SK-N-SH (cell line): ENCODE data around the gene DES.

Experiments used
- CTCF ChIP-seq: fragments of 200-600 bp; sonication (generic); IDR thresholded peaks from 2 replicates; pipeline ENCODE4 v1.6.1; 2017; ENCODE audit warnings: antibody characterized with exemption, mild to moderate bottlenecking, moderate library complexity
- EP300 ChIP-seq, 2 experiments: IDR thresholded peaks; 2 replicates each; pipeline versions ENCODE4 v1.4.0 to v1.6.1; 2012; ENCODE audit warnings: borderline replicate concordance in 1 of 2, low read depth in 1 of 2, low read length in 1 of 2
- EZH2phosphoT487 ChIP-seq: fragments of 200-600 bp; sonication (generic); IDR thresholded peaks from 2 replicates; pipeline ENCODE4 v1.6.1; 2017; ENCODE audit warnings: low read depth, mixed run types, mild to moderate bottlenecking, antibody characterized with exemption, moderate library complexity, borderline replicate concordance
- POLR2AphosphoS5 ChIP-seq: IDR thresholded peaks from 2 replicates; pipeline ENCODE4 v1.6.1; 2012; ENCODE audit warnings: low read depth, low read length
- RCOR1 ChIP-seq: fragments of 150-350 bp; IDR thresholded peaks from 2 replicates; pipeline ENCODE4 v1.6.1; 2017; ENCODE audit warnings: antibody characterized with exemption, low read length
- REST ChIP-seq: IDR thresholded peaks from 2 replicates; pipeline ENCODE4 v1.6.1; 2012; ENCODE audit warnings: mild to moderate bottlenecking, low read depth, low read length, moderate library complexity
- RFX5 ChIP-seq: IDR thresholded peaks from 2 replicates; pipeline ENCODE4 v1.6.1; 2012; ENCODE audit warnings: mild to moderate bottlenecking, improper control_type of control experiment, low read length
- RXRA ChIP-seq: IDR thresholded peaks from 2 replicates; pipeline ENCODE4 v1.4.0; 2012; ENCODE audit warnings: low read depth, mild to moderate bottlenecking, borderline replicate concordance
- TAF1 ChIP-seq: IDR thresholded peaks from 2 replicates; pipeline ENCODE4 v1.6.1; 2012; ENCODE audit warnings: low read depth, mild to moderate bottlenecking, low read length, moderate library complexity, borderline replicate concordance
- USF1 ChIP-seq: IDR thresholded peaks from 2 replicates; pipeline ENCODE4 v1.4.0; 2012; ENCODE audit warnings: low read depth, borderline replicate concordance
- USF2 ChIP-seq: fragments of 150-350 bp; IDR thresholded peaks from 2 replicates; pipeline ENCODE4 v1.6.1; 2017; ENCODE audit warnings: antibody characterized with exemption, low read length, low read depth, borderline replicate concordance
- TF ChIP-seq, protein P1 (sequence below): IDR thresholded peaks from 2 replicates; pipeline ENCODE4 v1.4.0; 2012; ENCODE audit warnings: low read depth

- TF ChIP-seq CTCF (no peak), RFX5 (no peak), POLR2AphosphoS5 (no peak), EZH2phosphoT487 (no peak), REST (no peak), EP300 (IDR thresholded peaks at IDR 0.05; ENCODE audit: borderline replicate concordance in 1 of 2, low read depth in 1 of 2, low read length in 1 of 2) (no peak), USF2 (no peak), USF1 (no peak), TAF1 (no peak), RCOR1 (no peak), RXRA (no peak)
- TF ChIP-seq, protein P1, sequence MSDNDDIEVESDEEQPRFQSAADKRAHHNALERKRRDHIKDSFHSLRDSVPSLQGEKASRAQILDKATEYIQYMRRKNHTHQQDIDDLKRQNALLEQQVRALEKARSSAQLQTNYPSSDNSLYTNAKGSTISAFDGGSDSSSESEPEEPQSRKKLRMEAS, result no peak
These were observed 24.3 kb downstream of the DES start for GRCh38 chr2:219442256-219443015.
